Activated naive CD4-positive, alpha-beta T cell treated with anti-CD3 and anti-CD28 coated beads for 36 hours (primary cell): Measurements from ENCODE around the gene ATP8B3. TPM values are rescaled to one million over a fixed set of nuclear protein-coding genes. Genes with fewer than 3 reads are reported as not detected.

ENCODE experiments used
- CTCF ChIA-PET: fragments of 350-600 bp; sonication (Branson Sonifier 250); formaldehyde crosslinking; loops from one replicate; lab custom pipeline; 2021; ENCODE audit warnings: antibody characterized with exemption; lab: Charles Lee
- DNase-seq: peaks from one replicate; pipeline ENCODE4 v3.0.0-alpha.2; 2020
- H3K27ac Mint-ChIP-seq: one replicate; pipeline ENCODE4 v1.8.0; 2021; ENCODE audit warnings: mild to moderate bottlenecking, mixed read lengths
- H3K27me3 Mint-ChIP-seq: one replicate; pipeline ENCODE4 v1.8.0; 2021; ENCODE audit warnings: low read depth, mixed read lengths
- H3K36me3 Mint-ChIP-seq: one replicate; pipeline ENCODE4 v1.8.0; 2021; ENCODE audit warnings: low read depth, mixed read lengths
- H3K4me1 Mint-ChIP-seq: one replicate; pipeline ENCODE4 v1.8.0; 2021; ENCODE audit warnings: low read depth, mixed read lengths
- H3K4me3 Mint-ChIP-seq: one replicate; pipeline ENCODE4 v1.8.0; 2021; ENCODE audit warnings: mild to moderate bottlenecking, moderate library complexity, mixed read lengths
- H3K9me3 Mint-ChIP-seq: one replicate; pipeline ENCODE4 v1.8.0; 2021; ENCODE audit warnings: mixed read lengths
- intact Hi-C: fragments of 100-400 bp; cut with micrococcal nuclease; formaldehyde crosslinking; loops from one replicate; pipeline ENCODE4 v1.15.1; 2023
- total RNA-seq, 2 experiments: library from RNA; stranded (reverse); gene quantifications; one replicate each; pipeline ENCODE4 v1.2.3, GENCODE V29; 2021

Gene ATP8B3
- total RNA-seq, 2 experiments from 2014 or later = 6.1 to 8.4 TPM

GRCh38 chr19:1780272-1780958 is 31.7 kb downstream of the ATP8B3 start:
- DNase-seq = no peak
- peaks cover 56% of the 10 kb centered on the region for H3K27me3 Mint-ChIP-seq
- no peak overlapping the region for H3K4me3 Mint-ChIP-seq
- H3K27ac Mint-ChIP-seq = no peak overlapping the region
- intact Hi-C loops = no loop called here
- no peaks in the 10 kb centered on the region for H3K4me1 Mint-ChIP-seq
- no peaks in the 10 kb centered on the region for H3K36me3 Mint-ChIP-seq
- CTCF ChIA-PET = interaction anchor here (0.6 to 2.7 kb wide), 4 partner anchors 8 to 107 kb away, joined by 4 to 10 read pairs (median 6); no protein-coding TSS in a partner anchor
- H3K9me3 Mint-ChIP-seq = no peaks in the 10 kb centered on the region

GRCh38 chr19:1779574-1779973 is 32.5 kb downstream of the ATP8B3 start:
- no peak overlapping the region for H3K27ac Mint-ChIP-seq
- CTCF ChIA-PET = no interaction called here
- no peak overlapping the region for H3K4me3 Mint-ChIP-seq
- H3K9me3 Mint-ChIP-seq = peaks cover 1% of the 10 kb centered on the region
- H3K36me3 Mint-ChIP-seq = no peaks in the 10 kb centered on the region
- H3K27me3 Mint-ChIP-seq = peaks cover 56% of the 10 kb centered on the region
- H3K4me1 Mint-ChIP-seq = no peaks in the 10 kb centered on the region
- no peak for DNase-seq
- intact Hi-C loops = loop anchor here (5.0 kb wide), 1 partner anchor 33 kb away; the partner anchor contains the start of gene ATP8B3

GRCh38 chr19:1777149-1777548 is 34.9 kb downstream of the ATP8B3 start:
- no peaks in the 10 kb centered on the region for H3K36me3 Mint-ChIP-seq
- intact Hi-C loops = loop anchor here (5.0 kb wide), 1 partner anchor 35 kb away; the partner anchor contains the start of gene ATP8B3
- peaks cover 1% of the 10 kb centered on the region for H3K9me3 Mint-ChIP-seq
- DNase-seq = no peak
- H3K27ac Mint-ChIP-seq = no peak overlapping the region
- peaks cover 64% of the 10 kb centered on the region for H3K27me3 Mint-ChIP-seq
- no peak overlapping the region for H3K4me3 Mint-ChIP-seq
- no peaks in the 10 kb centered on the region for H3K4me1 Mint-ChIP-seq
- CTCF ChIA-PET = interaction anchor here (0.7 to 1.5 kb wide), 3 partner anchors 10 to 199 kb away, joined by 3 to 5 read pairs (median 3); no protein-coding TSS in a partner anchor

GRCh38 chr19:1776606-1777147 is 35.4 kb downstream of the ATP8B3 start:
- intact Hi-C loops = loop anchor here (5.0 kb wide), 1 partner anchor 36 kb away; the partner anchor contains the start of gene ATP8B3
- no peak for DNase-seq
- Mint-ChIP-seq H3K4me3 (no peak overlapping the region), H3K36me3 (no peaks in the 10 kb centered on the region), H3K9me3 (peaks cover 1% of the 10 kb centered on the region), H3K4me1 (no peaks in the 10 kb centered on the region), H3K27ac (no peak overlapping the region), H3K27me3 (peaks cover 62% of the 10 kb centered on the region)
- CTCF ChIA-PET = no interaction called here

- H3K4me3 Mint-ChIP-seq = no peak overlapping the region
- H3K36me3 Mint-ChIP-seq = no peaks in the 10 kb centered on the region
- no peaks in the 10 kb centered on the region for H3K4me1 Mint-ChIP-seq
- H3K27me3 Mint-ChIP-seq = peaks cover 67% of the 10 kb centered on the region
- intact Hi-C loops = loop anchor here (5.0 kb wide), 1 partner anchor 36 kb away; the partner anchor contains the start of gene ATP8B3
- H3K9me3 Mint-ChIP-seq = peaks cover 7% of the 10 kb centered on the region
- CTCF ChIA-PET = no interaction called here
- no peak overlapping the region for H3K27ac Mint-ChIP-seq
- no peak for DNase-seq
Measured at GRCh38 chr19:1775951-1776605, 36.0 kb downstream of the ATP8B3 start.

- H3K4me1 Mint-ChIP-seq = no peaks in the 10 kb centered on the region
- H3K4me3 Mint-ChIP-seq = no peak overlapping the region
- peaks cover 69% of the 10 kb centered on the region for H3K27me3 Mint-ChIP-seq
- CTCF ChIA-PET = no interaction called here
- H3K36me3 Mint-ChIP-seq = no peaks in the 10 kb centered on the region
- H3K27ac Mint-ChIP-seq = no peak overlapping the region
- peaks cover 12% of the 10 kb centered on the region for H3K9me3 Mint-ChIP-seq
- DNase-seq = no peak
- intact Hi-C loops = loop anchor here (5.0 kb wide), 1 partner anchor 37 kb away; the partner anchor contains the start of gene ATP8B3
Measured at GRCh38 chr19:1774989-1775772, 36.9 kb downstream of the ATP8B3 start.

GRCh38 chr19:1773184-1773583 is 38.9 kb downstream of the ATP8B3 start:
- Mint-ChIP-seq H3K9me3 (peaks cover 12% of the 10 kb centered on the region), H3K27ac (no peak overlapping the region), H3K4me3 (no peak overlapping the region), H3K36me3 (no peaks in the 10 kb centered on the region), H3K27me3 (peaks cover 64% of the 10 kb centered on the region), H3K4me1 (no peaks in the 10 kb centered on the region)
- CTCF ChIA-PET = interaction anchor here (1.5 to 3.2 kb wide), 3 partner anchors 9 to 101 kb away, joined by 4 to 12 read pairs (median 6); no protein-coding TSS in a partner anchor
- no peak for DNase-seq
- intact Hi-C loops = no loop called here

- H3K9me3 Mint-ChIP-seq = peaks cover 12% of the 10 kb centered on the region
- intact Hi-C loops = no loop called here
- DNase-seq = no peak
- no peaks in the 10 kb centered on the region for H3K36me3 Mint-ChIP-seq
- CTCF ChIA-PET = interaction anchor here (1.1 to 3.2 kb wide), 5 partner anchors 11 to 225 kb away, joined by 3 to 12 read pairs (median 8); no protein-coding TSS in a partner anchor
- H3K4me3 Mint-ChIP-seq = no peak overlapping the region
- H3K27ac Mint-ChIP-seq = no peak overlapping the region
- H3K27me3 Mint-ChIP-seq = peaks cover 55% of the 10 kb centered on the region
- H3K4me1 Mint-ChIP-seq = no peaks in the 10 kb centered on the region
Measured at GRCh38 chr19:1770866-1771576, 41.1 kb downstream of the ATP8B3 start.

- Mint-ChIP-seq H3K4me3 (no peak overlapping the region), H3K27ac (no peak overlapping the region), H3K27me3 (peaks cover 66% of the 10 kb centered on the region), H3K36me3 (no peaks in the 10 kb centered on the region), H3K9me3 (peaks cover 11% of the 10 kb centered on the region), H3K4me1 (no peaks in the 10 kb centered on the region)
- DNase-seq = no peak
- CTCF ChIA-PET = interaction anchor here (0.8 to 1.1 kb wide), 2 partner anchors 15 to 97 kb away, joined by 3 to 8 read pairs; no protein-coding TSS in a partner anchor
- intact Hi-C loops = no loop called here
Measured at GRCh38 chr19:1769645-1769985, 42.5 kb downstream of the ATP8B3 start.

GRCh38 chr19:1768918-1769644 is 43.0 kb downstream of the ATP8B3 start:
- no peak overlapping the region for H3K27ac Mint-ChIP-seq
- intact Hi-C loops = no loop called here
- CTCF ChIA-PET = interaction anchor here (0.8 to 3.9 kb wide), 4 partner anchors 9 to 97 kb away, joined by 3 to 42 read pairs (median 6); no protein-coding TSS in a partner anchor
- H3K36me3 Mint-ChIP-seq = no peaks in the 10 kb centered on the region
- H3K27me3 Mint-ChIP-seq = peaks cover 69% of the 10 kb centered on the region
- H3K9me3 Mint-ChIP-seq = peaks cover 11% of the 10 kb centered on the region
- H3K4me3 Mint-ChIP-seq = no peak overlapping the region
- no peaks in the 10 kb centered on the region for H3K4me1 Mint-ChIP-seq
- DNase-seq = no peak

- H3K36me3 Mint-ChIP-seq = no peaks in the 10 kb centered on the region
- H3K4me1 Mint-ChIP-seq = no peaks in the 10 kb centered on the region
- CTCF ChIA-PET = interaction anchor here (0.6 to 3.9 kb wide), 6 partner anchors 10 to 297 kb away, joined by 3 to 42 read pairs (median 3); no protein-coding TSS in a partner anchor
- DNase-seq = peak; percentile 28
- H3K27me3 Mint-ChIP-seq = peaks cover 69% of the 10 kb centered on the region
- intact Hi-C loops = no loop called here
- H3K9me3 Mint-ChIP-seq = peaks cover 11% of the 10 kb centered on the region
- no peak overlapping the region for H3K27ac Mint-ChIP-seq
- no peak overlapping the region for H3K4me3 Mint-ChIP-seq
Measured at GRCh38 chr19:1768248-1768647, 43.8 kb downstream of the ATP8B3 start.
